AG09319 (cell line): ENCODE data around the gene IZUMO1.
A peak's percentile ranks its signal among the peaks of the same experiment; 100 is the strongest.

Source experiments
- DNase-seq: peaks from one replicate; pipeline ENCODE4 v3.0.0-alpha.2; 2010; ENCODE audit warnings: low read depth; ENCODE audit errors: extremely low read depth
- TF ChIP-seq, protein P1 (sequence below): IDR thresholded peaks from 2 replicates; pipeline ENCODE4 v1.5.1; 2011; ENCODE audit warnings: low read depth, mild to moderate bottlenecking, inconsistent platforms, low read length, moderate library complexity

Gene IZUMO1

GRCh38 chr19:48713864-48714755 is 32.6 kb downstream of the IZUMO1 start:
- TF ChIP-seq, protein P1, sequence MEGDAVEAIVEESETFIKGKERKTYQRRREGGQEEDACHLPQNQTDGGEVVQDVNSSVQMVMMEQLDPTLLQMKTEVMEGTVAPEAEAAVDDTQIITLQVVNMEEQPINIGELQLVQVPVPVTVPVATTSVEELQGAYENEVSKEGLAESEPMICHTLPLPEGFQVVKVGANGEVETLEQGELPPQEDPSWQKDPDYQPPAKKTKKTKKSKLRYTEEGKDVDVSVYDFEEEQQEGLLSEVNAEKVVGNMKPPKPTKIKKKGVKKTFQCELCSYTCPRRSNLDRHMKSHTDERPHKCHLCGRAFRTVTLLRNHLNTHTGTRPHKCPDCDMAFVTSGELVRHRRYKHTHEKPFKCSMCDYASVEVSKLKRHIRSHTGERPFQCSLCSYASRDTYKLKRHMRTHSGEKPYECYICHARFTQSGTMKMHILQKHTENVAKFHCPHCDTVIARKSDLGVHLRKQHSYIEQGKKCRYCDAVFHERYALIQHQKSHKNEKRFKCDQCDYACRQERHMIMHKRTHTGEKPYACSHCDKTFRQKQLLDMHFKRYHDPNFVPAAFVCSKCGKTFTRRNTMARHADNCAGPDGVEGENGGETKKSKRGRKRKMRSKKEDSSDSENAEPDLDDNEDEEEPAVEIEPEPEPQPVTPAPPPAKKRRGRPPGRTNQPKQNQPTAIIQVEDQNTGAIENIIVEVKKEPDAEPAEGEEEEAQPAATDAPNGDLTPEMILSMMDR = no peak
- DNase-seq = peak; percentile 99

DNA sequence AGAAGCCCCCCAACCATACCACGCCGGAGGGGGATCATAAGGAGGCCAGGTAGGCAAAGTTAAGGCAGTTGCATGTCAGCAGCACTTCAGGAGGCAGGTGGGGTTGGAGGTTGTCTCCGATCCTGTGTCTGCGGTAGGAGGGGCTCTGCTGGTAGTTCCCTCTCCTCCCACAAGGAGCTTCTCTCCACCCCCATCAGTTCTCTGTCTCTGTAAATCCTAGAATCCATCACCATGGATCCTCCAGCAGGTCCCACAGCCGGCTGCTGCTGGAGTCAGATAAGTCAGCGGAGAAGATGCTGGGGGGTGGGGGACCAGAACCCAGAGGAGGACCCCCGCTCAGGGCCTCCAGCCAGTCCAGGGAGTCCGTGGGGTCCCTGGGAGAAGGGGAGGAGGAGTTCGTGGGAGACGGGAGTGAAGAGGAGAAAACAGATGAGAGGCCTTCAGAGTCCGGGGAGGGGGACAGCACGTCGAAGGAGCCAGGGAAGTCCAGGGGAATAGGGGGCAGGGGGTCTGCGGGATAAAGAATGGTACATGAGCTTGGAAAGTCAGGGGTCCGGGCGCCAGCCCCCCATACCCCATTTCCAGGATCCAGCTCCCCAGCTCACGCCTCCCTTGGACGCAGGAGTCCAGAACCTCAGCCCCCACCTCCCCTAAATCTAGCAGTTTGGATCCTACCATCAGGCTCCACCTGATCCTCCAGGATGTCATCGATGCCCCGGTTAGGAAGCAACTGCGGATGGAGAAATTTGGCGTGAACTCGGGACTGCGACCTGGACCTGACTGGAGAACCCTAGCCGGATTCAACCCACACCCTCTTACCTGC is 33.5 kb downstream of the IZUMO1 start:
- no peak for DNase-seq
- TF ChIP-seq, protein P1 = peak; percentile 1; the same call in 1 of the 2 replicates

GRCh38 chr19:48711106-48711662 is 35.5 kb downstream of the IZUMO1 start:
- TF ChIP-seq, protein P1 = no peak
- no peak for DNase-seq

DNA sequence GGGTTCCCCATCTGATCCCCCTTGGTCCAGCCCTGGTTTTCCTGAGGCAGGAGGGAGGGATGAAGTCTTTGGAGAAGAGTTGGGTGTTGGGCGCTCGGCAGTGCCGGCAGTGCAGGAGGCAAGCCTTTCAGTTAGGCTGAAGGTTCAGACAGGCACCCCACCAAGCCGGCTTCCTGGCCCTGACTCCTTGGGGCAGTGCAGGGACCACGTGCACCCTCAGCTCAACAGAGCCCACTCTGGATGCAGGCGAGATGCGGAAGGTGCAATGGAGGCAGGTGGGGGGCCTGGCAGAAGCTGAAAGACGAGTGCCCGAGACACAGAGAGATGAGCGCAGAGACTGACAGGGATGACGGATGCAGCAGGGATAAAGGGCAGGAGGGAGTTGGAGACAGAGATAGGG is 38.2 kb downstream of the IZUMO1 start:
- TF ChIP-seq, protein P1 = no peak
- DNase-seq = no peak

DNA sequence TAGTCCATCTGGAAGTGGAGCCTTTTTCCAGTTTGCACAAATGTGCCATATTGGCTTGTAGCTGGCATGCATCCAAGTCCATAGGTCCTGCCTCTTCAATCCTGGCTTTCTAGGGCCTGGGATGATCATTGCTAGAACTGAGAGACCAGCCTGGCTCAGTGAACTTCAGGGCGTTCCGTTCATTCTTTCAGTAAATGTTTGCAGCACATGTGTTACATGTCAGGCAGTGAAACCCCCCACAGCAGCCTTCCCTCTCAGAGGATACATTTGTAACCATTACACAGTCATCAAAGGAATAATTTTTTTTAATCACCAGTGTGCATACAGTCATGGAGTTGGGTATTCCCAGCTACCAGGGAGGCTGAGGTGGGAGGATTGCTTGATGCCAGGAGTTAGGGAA is 41.3 kb downstream of the IZUMO1 start:
- TF ChIP-seq, protein P1 = no peak

GRCh38 chr19:48703316-48703715 is 43.4 kb downstream of the IZUMO1 start:
- TF ChIP-seq, protein P1 = no peak
- DNase-seq = no peak

More for the DNA sequence above, 41.3 kb downstream of the IZUMO1 start:
- no peak for DNase-seq

GRCh38 chr19:48702701-48703100 is 44.0 kb downstream of the IZUMO1 start:
- TF ChIP-seq, protein P1 = no peak
- no peak for DNase-seq
